Mucosa of descending colon (tissue), 3 donors: ENCODE results near the gene RASD1. TPM values are rescaled to one million over a fixed set of nuclear protein-coding genes. Genes with fewer than 3 reads are reported as not detected.

Experiments used
- ATAC-seq: fragments of 200-7000 bp; cut with Tn5 transposase; one replicate; pipeline ENCODE4 v1.9.1; 2020; ENCODE audit warnings: mild to moderate bottlenecking, moderate library complexity
- DNase-seq, 3 donors: peaks; one replicate each; pipeline ENCODE4 v3.0.0-alpha.2; 2020
- H3K36me3 ChIP-seq: fragments of 200-600 bp; one replicate; pipeline ENCODE4 v1.8.0; 2021; ENCODE audit warnings: low read depth, mild to moderate bottlenecking
- H3K4me1 ChIP-seq: fragments of 200-600 bp; one replicate; pipeline ENCODE4 v1.8.0; 2021; ENCODE audit warnings: low read depth, mild to moderate bottlenecking
- H3K4me3 ChIP-seq: fragments of 200-600 bp; one replicate; pipeline ENCODE4 v1.8.0; 2021; ENCODE audit warnings: mild to moderate bottlenecking
- H3K9me3 ChIP-seq: fragments of 200-600 bp; one replicate; pipeline ENCODE4 v1.8.0; 2021; ENCODE audit warnings: mild to moderate bottlenecking
- intact Hi-C, 2 donors: fragments of 100-400 bp; cut with DNase I in 1 of 2; cut with micrococcal nuclease in 1 of 2; formaldehyde crosslinking; loops; one replicate each; pipeline versions ENCODE4 v1.11.0 to v1.11.1; 2022; cut with DNase I, micrococcal nuclease
- long read RNA-seq, 2 donors: library from polyadenylated mRNA; unstranded; transcript quantifications; one replicate each; pipeline ENCODE4 v2.0.0, GENCODE V29; 2019 to 2021
- total RNA-seq, 3 donors: library from RNA; stranded (reverse); fragmentation: NEBNext Ultra II Directional in 2 of 3; extraction: Animal tissue kit (Norgen Biotek cat#: 25700) in 2 of 3; gene quantifications; one replicate each; pipeline versions ENCODE4 v1.2.1 to v1.2.4, GENCODE V29; 2021 to 2023
- TF ChIP-seq, protein P1 (sequence below): fragments of 200-600 bp; IDR thresholded peaks from one replicate; pipeline ENCODE4 v1.8.0; 2022; ENCODE audit warnings: antibody characterized with exemption, mild to moderate bottlenecking
- donor health status: DM: no; HTN: no; CAD: no; lungs with moderate emphysema.
- donor health status: DM: no; HTN: no; CAD: no.
- donor health status: DM: no; HTN: yes; CAD: no.

Gene RASD1, protein sequence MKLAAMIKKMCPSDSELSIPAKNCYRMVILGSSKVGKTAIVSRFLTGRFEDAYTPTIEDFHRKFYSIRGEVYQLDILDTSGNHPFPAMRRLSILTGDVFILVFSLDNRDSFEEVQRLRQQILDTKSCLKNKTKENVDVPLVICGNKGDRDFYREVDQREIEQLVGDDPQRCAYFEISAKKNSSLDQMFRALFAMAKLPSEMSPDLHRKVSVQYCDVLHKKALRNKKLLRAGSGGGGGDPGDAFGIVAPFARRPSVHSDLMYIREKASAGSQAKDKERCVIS
- 10 to 100 TPM; 10.8 to 27.8 (median 19.2) TPM for total RNA-seq
- long read RNA-seq, donor 1, transcript RASD1-201 (2 exons, 1,746 nt), result major isoform, 18 of 19 reads
- long read RNA-seq, donor 1, partial matches to known transcripts, result 0 of 19 reads
- long read RNA-seq, donor 1, other reads (novel, unspliced or antisense), result 1 of 19 reads
- long read RNA-seq, donor 2, transcript RASD1-201 (2 exons, 1,746 nt), result major isoform, 15 of 15 reads
- long read RNA-seq, donor 2, partial matches to known transcripts, result 0 of 15 reads
- long read RNA-seq, donor 2, other reads (novel, unspliced or antisense), result 0 of 15 reads

DNA sequence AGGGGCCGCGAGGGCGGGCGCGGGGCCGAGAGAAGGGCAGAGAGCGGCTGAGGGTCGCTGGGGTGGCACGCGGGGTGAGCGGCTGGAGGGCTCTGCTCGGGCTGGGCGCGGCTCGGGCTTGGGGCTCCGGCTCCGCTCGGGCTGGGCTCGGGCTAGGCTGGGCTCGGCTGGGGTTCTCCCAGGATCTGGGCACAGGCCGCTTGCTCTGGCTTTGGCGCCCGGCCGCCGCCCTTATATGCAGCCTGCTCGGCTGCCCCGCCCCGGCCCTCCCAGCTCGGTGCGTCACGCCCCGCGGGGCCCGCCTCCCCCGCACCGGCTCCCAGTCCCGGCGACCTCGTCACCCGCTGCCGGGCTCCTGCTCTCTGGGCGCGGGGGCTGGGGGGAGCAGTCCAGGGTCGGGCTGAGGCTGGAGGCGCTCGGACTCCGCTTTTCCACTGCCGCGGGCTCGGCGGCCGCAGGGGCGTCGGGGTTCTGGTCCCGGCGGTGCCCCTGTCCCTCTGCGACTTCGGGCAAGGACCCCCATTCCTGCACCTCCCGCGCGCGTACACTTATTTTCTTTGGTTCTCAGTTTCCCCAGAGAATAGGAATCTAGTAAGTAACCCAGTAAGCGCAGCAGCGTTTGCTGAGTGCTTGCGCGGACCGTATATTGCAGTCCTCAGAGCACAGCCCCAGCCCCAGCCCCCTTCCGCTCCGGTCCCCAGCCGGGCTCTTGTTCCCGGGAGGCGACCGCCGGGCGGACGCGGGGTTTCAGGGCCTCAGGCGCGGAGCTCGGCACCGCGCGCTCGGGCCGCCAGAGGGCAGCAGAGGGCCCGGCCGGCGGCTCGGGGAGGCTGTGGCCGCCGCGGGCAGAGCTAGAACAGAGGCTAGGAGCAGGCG is at the start of gene RASD1:
Gene RASD1 (minus strand): TSS at position 207 of the 876 bp plus-strand sequence. CDS start 214 bp downstream, outside the sequence.
- peaks cover 20% of the 10 kb centered on the region for H3K4me1 ChIP-seq
- H3K9me3 ChIP-seq, result no peaks in the 10 kb centered on the region
- no peaks in the 10 kb centered on the region for H3K36me3 ChIP-seq
- DNase-seq (peak; percentile 91 to 96 (median 91)), ATAC-seq (peak; percentile 91)
- intact Hi-C loops, result no loop called here
- peak within 1 kb of the TSS; percentile 22 for H3K4me3 ChIP-seq
- TF ChIP-seq, protein P1, sequence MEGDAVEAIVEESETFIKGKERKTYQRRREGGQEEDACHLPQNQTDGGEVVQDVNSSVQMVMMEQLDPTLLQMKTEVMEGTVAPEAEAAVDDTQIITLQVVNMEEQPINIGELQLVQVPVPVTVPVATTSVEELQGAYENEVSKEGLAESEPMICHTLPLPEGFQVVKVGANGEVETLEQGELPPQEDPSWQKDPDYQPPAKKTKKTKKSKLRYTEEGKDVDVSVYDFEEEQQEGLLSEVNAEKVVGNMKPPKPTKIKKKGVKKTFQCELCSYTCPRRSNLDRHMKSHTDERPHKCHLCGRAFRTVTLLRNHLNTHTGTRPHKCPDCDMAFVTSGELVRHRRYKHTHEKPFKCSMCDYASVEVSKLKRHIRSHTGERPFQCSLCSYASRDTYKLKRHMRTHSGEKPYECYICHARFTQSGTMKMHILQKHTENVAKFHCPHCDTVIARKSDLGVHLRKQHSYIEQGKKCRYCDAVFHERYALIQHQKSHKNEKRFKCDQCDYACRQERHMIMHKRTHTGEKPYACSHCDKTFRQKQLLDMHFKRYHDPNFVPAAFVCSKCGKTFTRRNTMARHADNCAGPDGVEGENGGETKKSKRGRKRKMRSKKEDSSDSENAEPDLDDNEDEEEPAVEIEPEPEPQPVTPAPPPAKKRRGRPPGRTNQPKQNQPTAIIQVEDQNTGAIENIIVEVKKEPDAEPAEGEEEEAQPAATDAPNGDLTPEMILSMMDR, result peak; percentile 98

DNA sequence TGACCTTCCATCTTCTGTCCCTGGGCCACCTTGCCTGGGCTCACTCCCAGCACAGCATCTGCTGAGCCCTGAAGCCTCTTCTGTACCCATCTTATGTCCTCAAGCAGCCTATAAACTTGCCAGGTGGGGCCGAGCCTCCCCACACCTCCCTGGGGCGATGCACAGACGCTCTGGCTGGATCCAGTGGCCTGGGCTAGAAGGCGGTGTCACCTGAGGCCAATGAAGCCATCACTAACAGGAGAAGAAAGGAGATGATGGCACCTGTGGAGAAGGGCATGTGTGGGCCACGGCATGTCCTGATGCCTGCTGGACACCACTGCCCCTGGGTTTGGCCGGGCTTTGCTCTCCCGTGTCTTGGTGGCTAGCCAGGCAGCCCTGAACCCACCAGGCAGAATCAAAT is 49.8 kb upstream of the RASD1 start:
- intact Hi-C loops, result no loop called here
- ATAC-seq (no peak), DNase-seq (no peak)
- Histone ChIP-seq H3K4me1 (no peaks in the 10 kb centered on the region), H3K9me3 (no peaks in the 10 kb centered on the region), H3K36me3 (no peaks in the 10 kb centered on the region), H3K4me3 (no peak overlapping the region)
- TF ChIP-seq, protein P1, result no peak

DNA sequence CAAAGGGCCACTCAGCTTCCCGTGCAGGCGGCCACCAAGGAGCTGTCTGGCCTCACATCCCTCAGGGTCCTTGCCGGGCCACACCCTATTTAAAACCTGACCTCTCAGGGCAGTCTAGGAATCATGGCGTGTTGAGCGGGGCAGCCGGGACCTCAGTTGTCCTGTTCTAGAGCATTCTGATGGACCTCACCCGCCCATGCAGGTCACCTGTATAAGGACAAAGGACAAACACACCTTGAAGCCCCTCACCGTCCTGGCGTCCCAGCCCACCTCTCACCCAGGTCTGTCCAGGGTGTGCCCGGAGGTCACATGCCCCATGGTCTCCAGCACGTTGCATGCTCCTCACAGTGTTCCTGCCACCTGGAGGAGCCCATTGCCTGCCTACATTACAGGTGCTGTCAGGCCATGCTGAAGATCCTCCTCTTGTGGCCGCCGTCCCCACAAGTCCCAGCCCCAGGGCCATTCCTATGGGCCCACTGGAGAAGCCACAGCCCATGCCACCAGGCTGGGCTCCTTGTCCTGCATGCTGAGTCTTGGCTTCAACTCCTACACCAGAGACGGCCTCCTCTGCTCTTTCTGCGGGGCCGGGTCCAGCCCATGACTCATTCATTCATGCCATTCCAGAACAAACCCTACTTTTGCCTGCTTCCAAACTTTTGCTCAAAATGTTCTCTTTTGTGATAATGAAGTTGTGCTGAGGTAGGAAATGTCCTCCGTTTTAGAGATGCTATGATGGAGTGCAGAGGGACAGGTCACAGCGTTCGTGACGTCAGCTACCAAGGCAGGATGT is 49.0 kb upstream of the RASD1 start:
- Histone ChIP-seq H3K4me3 (no peak overlapping the region), H3K9me3 (no peaks in the 10 kb centered on the region), H3K4me1 (no peaks in the 10 kb centered on the region), H3K36me3 (no peaks in the 10 kb centered on the region)
- no peak for ATAC-seq
- intact Hi-C loops, result no loop called here
- DNase-seq, result no peak
- TF ChIP-seq, protein P1, result no peak

DNA sequence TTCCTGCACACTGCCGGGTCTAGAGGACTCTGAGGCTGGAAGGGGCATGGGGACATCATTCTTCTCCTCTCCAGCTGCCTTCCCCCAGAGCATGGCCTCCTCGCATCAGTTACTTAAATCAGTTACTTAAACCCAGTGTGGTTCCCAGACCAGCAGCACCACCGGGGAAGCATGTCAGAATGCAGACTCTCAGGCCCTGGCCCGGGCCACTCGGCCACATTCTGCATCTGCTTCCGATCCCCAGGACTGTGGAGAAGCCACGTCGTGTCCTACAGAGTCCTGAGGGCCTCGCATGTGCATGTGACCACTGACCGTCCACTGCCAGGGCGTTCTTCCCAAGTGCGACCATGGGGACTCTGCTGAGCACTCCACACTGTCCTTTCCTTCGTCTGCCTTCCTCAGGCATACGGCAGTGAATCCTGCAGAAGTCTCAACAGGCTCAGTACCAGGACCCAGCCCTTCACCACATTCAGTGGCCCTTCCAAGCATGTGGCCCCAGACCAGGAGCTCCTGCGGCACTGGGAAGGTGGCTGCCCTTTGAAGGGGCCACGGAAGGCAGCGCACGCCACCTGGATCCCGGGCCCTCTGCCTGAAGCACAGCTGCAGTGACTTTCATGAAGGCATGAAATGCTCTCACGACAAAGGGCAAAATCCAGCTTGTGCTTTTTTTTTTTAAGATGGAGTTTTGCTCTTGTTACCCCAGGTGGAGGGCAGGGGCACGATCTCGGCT is 46.9 kb upstream of the RASD1 start:
- H3K4me1 ChIP-seq, result peaks cover 16% of the 10 kb centered on the region
- ATAC-seq, result no peak

More for the DNA sequence above, 46.9 kb upstream of the RASD1 start:
- Histone ChIP-seq H3K36me3 (peaks cover 4% of the 10 kb centered on the region), H3K4me3 (no peak overlapping the region), H3K9me3 (no peaks in the 10 kb centered on the region)
- TF ChIP-seq, protein P1, result no peak
- no peak for DNase-seq
- intact Hi-C loops, result no loop called here
